Measurements from ENCODE around the gene SULT4A1. TPM values are rescaled to one million over a fixed set of nuclear protein-coding genes. Genes with fewer than 3 reads are reported as not detected.

SULT4A1 gene
- total RNA-seq, 1 donor from 2014 or later, result not detected

DNA sequence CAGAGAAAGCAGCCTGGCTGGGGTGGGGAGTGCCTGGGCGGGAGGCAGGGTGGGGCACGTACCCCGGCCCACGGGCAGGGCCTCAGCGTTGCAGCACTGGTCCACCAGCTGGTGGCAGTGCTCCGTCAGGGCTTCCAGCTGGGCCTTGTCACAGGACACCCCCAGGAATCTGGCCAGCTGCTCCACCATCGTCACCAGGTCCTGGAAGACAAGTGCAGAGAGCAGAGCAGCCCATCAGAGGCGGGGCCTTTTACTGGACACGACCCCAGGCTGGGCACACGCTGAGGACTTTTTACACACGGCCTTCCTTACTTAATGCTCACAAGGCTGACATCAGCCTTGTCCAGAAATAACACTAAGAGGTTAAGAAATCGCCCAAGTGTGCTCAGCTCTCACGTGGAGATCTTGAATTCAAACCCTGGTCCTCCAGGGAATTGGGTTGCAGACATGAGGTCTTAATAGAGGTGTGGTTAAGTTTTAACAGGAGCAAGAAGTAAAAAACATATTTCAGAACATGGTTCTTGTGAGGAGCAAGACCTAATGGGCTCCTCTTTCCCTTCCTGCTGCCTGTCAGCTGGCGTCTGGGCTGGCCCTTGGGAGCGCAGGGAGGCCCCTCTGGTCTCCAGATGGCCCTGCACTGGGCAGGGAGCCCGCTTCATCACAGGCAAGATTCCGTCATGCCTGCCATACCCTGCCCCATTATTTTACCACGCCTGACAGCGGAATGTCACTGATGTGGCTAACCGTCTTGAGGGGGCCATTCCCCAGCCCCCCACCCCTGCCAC is 33.1 kb downstream of the SULT4A1 start:
- intact Hi-C loops (cut with micrococcal nuclease), result no loop called here

DNA sequence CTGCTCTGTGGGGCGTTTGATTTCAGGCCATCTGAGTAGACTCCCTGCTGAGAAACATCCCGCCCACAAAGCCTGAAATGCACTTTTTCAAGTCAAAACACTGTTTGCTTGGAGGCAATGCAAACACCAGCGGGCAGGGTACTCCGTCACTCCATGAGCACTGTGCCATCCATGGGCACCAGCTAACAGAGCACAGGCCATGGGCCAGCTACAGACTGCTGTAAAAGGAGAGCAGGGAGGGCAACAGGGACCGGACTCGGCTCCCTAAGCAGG is 33.7 kb downstream of the SULT4A1 start:
- intact Hi-C loops (cut with micrococcal nuclease), result no loop called here

DNA sequence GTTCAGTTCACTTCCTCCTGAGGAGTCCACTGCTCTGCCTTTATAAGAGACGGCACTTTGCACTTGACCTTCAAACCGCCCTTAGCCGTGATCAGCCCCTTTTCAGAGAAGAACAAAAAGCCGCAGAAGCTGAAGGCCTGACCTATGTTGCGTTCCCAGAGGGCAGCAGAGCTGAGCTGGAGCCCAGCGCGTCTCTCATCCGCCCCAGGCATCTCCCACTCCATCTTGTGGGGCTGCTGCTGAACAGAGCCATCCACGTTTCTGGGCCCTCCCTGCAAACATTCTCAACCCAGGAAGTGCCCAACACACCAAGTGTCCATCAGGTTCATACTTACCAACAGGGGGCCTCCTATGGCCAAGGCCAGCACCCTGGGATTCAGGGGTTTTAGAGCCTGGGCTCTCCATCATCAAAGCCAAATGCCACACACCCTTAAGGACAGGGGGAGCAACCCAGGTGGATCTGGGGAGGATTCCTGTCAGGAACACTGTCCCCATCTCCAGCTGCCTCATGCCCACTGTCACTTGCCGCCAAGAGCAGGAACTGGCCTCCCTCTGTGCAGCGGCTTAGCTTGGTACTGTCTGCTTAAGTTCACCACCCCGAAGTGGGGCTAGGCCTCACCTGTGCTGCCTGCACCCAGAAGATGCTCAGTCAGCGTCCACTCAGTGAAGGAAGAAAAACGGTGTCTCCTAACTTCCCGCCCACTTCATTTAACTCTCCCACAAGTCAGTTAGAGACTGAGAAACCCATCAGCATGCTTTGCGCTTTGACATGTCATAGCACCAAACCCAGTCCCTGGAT is 34.2 kb downstream of the SULT4A1 start:
- intact Hi-C loops (cut with micrococcal nuclease), result no loop called here

DNA sequence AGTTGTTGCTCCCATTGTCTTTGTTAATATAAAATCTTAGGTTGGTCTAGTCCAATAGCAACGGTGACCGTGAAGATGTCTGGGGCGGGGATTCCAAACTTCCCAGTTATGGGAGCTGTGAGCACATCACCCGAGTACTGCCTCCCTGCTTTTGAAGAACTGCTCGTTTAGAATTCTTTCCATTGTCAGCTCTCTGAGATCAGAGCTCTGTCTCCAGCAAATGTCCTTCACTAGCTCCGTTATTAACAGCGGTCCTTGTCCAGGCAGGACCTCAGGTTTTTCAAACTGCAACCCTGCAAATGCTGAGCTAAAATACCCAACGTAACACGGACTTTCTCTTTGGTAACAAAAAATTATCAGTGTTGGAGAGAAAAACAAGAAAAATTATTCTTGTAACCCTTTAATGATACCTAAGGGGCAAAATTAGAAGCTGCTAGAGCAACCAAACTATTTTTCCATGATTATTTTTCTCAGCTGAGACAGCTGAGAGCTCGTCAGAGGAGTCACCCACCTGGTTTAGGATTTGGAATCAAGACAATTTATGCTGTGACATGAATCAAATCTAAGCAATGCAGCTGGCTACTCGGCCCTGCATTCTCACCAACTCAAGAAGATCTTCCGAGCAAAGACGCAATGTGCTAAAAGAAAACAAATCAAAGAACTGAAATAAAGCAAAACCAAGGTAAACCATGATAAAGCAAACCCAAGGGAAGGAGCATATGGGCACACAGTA is 35.1 kb downstream of the SULT4A1 start:
- intact Hi-C loops (cut with micrococcal nuclease), result no loop called here

- intact Hi-C loops (cut with micrococcal nuclease), result no loop called here
Observed at GRCh38 chr22:43826142-43827002, 35.9 kb downstream of the SULT4A1 start.

GRCh38 chr22:43825651-43826050 is 36.7 kb downstream of the SULT4A1 start:
- intact Hi-C loops (cut with micrococcal nuclease), result no loop called here

DNA sequence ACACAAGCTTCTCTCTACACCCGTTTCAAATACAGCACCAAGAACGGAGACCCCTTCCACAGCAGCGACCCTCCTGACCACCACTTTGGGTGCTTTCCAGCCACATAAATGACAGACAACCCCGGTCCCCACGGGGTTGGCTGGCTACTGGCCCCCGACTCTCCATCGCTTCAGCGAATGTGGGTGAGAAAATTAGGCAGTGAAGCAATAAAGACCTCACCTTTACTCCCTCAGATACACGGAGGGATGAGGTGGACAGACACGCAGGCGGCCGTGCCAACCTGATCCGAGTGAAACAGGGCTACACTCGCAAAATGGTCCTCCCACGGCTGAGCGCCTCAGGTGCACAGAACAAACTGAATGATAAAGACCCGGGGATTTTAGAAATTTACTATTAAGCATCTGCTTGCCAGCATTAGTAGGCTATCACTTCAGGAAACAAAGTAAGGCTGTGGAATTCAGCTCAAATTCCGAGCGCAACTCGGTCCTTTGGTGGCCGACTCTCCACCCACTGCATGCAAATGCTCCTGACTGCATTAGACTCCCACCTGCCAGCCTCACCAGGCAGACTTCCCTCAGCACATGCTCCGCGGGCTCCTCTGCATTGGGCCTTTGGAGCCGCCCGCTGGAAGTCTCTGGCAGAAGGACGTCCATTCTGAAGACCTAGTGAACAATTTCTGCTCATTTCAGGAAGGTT is 37.4 kb downstream of the SULT4A1 start:
- intact Hi-C loops (cut with micrococcal nuclease), result no loop called here

GRCh38 chr22:43823911-43824665 is 38.2 kb downstream of the SULT4A1 start:
- intact Hi-C loops (cut with micrococcal nuclease), result no loop called here

DNA sequence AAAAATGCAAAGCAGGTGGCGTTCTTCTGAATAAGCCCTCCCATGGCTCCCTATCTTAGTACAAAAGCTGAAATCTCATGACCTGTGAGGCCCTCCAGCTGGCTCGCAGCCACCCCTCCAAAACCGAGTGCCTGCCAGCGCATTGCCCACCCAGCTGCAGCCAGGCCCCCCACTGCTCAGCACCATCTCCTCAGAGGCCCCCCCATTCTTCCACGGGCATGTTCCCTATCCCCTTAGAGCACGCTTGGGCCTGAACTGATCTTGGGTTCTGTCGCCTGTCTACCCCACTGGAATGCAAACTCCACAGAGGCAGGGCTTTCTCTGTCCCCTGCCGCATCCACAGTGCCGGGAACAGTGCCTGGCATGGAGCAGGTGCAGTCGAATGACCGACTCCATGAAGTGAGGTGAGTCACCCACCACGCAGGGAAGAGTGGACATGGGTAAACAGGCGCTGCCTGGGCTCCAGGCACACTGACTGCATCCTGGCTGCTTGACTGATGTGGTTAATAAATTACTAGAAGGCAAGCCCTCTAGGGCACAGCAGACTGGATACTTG is 38.9 kb downstream of the SULT4A1 start:
- intact Hi-C loops (cut with micrococcal nuclease), result no loop called here

DNA sequence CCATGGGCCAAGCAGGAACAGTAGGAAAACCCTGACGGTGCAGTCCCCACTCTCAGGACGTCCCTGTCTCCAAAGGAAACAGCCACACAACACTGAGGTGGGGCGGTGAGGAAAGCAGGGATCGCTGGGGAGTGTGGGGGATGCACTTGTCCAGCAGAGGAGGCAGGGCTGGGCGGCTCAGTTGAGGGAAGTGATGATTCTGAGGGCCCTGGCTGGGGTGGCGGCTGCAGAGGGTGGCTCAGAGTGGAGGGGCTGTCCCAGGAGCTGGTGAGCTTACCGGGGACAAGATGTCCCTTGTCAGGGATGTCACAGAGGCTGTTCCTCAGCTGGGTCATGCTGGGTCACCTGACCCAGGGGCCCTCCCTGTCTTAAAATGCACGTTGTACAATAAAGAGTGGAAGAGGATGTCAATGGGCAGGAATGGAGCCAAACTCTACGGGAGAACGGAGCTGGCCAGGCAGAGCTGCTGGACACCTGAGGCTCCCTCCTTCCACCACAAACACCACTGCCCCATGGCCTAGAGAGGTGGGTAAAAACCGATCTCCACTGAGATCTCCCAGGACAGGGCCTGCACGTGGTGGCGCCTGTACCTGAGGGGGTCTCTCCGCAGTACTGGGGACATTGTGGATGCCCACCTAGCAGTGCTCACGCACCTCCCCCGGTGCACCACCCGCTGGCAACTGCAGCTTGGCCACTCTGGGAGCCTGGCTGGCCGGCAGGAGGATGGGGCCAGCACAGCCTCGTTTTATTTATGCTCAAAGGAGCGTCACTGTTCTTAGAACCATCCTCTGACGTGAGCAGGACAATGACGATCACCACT is 40.5 kb downstream of the SULT4A1 start:
- intact Hi-C loops (cut with micrococcal nuclease), result no loop called here

DNA sequence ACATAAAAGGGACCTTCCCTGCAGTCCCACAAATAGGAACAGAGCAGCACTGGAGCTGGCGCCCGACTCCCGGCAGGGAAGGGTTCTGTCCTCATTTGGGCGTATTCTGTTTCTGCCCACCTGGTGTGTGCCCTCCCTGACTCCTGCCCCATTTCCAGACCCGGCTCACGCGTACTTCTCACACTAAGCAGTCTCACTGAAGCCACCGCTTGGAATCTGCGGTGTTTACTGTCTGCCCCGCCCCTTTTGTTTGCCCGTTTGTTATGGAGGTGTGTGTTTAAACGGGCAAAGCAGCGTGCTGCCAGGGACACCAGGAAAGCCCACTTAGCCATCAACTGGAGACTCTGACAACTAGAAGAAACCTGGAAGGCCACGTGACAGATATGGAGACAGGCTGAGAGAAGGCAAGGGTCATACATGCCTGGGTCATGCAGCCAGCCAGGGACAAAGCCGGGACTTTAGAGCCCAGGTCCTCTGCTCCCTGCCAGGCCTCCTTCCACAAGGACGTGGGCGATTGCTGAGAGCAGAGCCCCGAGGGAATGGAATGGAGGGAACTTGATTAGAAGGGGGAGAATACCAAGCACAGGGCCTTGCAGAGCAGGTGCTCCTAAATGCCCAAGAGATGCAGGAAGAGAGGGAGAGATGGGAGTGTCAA is 41.5 kb downstream of the SULT4A1 start:
- intact Hi-C loops (cut with micrococcal nuclease), result no loop called here

- intact Hi-C loops (cut with micrococcal nuclease), result no loop called here
Observed at GRCh38 chr22:43819931-43820640, 42.2 kb downstream of the SULT4A1 start.

DNA sequence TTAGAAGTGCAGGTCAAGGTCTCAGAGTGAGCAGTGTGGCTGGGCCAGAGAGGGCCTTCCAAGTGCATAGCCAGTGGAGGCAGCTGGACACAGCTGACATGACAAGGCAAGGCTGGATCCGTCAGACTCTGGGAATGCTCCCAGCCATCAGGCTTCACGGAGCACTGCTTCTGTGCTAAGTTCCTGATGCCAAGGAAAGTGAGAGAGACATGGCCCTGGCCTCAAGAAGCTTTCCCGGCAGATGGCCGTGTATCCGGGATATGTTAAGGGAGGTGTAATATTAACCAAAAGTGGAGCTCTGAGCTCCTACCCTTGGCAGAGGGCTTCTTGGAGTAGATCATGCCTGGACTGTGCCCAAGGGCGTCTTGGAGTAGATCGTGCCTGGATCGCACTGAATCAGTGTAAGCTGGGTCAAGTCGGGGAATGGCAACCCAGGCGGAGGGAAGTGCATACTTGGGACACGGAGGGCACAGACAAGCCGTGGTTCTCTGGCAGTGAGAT is 42.8 kb downstream of the SULT4A1 start:
- intact Hi-C loops (cut with micrococcal nuclease), result no loop called here

- intact Hi-C loops (cut with micrococcal nuclease), result no loop called here
Observed at GRCh38 chr22:43818981-43819380, 43.3 kb downstream of the SULT4A1 start.

DNA sequence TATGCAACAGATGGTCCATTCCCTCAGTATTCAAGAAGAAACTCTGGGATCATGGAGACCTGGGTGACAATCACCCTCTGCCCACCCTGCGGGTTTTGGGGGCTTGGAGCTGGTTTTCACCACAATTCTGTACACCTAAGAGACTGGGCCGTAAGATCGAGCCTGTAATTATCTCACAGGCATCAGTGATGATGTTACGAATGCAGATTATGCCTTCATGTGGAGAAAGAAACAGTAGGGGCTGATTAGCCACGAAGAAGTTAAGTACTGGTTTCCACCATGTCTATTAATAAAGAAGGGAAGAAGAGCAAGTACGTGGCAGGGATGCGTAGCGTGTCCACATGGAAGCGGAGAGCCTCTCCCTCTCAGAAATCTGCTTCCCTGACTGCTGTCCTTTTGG is 44.9 kb downstream of the SULT4A1 start:
- intact Hi-C loops (cut with micrococcal nuclease), result no loop called here

- intact Hi-C loops (cut with micrococcal nuclease), result loop anchor here (5.0 kb wide), 1 partner anchor 138 kb away; no protein-coding TSS in a partner anchor
Observed at GRCh38 chr22:43814264-43814663, 48.0 kb downstream of the SULT4A1 start.

DNA sequence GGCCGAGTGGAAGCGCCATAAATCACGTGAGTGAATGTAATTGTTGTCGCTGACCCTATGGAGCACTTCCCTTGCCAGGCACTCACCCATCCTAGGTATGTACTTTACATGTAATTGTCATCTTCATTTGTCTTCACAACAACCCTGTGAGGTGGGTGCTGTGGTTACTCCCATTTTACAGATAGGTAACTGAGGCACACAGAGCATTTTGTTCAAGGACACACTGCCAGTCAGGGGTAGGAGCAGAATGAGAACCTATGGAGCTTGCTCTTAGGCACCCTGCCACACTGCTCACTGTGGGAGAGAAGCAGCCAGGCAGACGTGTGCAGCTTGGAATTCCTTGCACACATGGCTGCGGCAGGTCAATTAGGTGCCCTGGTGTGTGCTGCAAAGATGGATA is 49.4 kb downstream of the SULT4A1 start:
- intact Hi-C loops (cut with micrococcal nuclease), result loop anchor here (5.0 kb wide), 1 partner anchor 139 kb away; no protein-coding TSS in a partner anchor
